Kidney (tissue), 14 donors: ENCODE results near the gene PNPLA6. TPM values are rescaled to one million over a fixed set of nuclear protein-coding genes. Genes with fewer than 3 reads are reported as not detected.

Source experiments
- DNase-seq, 5 donors: peaks; one replicate each; pipeline ENCODE4 v3.0.0-alpha.2; 2013 to 2020
- FAIRE-seq: peaks from 2 replicates; lab custom pipeline; 2012; peaks lifted over from hg19 to GRCh38; lab: Jason Lieb, UNC
- H3K27ac ChIP-seq, 2 donors: one replicate each; pipeline ENCODE4 v1.7.0; 2013; ENCODE audit warnings: low read depth in 2 of 2, low read length in 2 of 2, inconsistent platforms in 1 of 2
- H3K27me3 ChIP-seq: one replicate; pipeline ENCODE4 v1.7.1; 2013; ENCODE audit warnings: low read length, inconsistent platforms; ENCODE audit not compliant: control insufficient read depth, insufficient read depth
- H3K36me3 ChIP-seq, 3 donors: one replicate each; pipeline versions ENCODE4 v1.7.0 to v1.7.1; 2013; ENCODE audit warnings: low read length in 3 of 3, control low read depth in 1 of 3, inconsistent platforms in 1 of 3; ENCODE audit not compliant: insufficient read depth in 3 of 3, control insufficient read depth in 2 of 3
- H3K4me1 ChIP-seq, 3 donors: one replicate each; pipeline versions ENCODE4 v1.7.0 to v1.7.1; 2013; ENCODE audit warnings: low read length in 3 of 3, inconsistent platforms in 1 of 3, low read depth in 1 of 3; ENCODE audit not compliant: control insufficient read depth in 2 of 3, insufficient read depth in 2 of 3
- H3K4me3 ChIP-seq, 3 donors: one replicate each; pipeline versions ENCODE4 v1.7.0 to v1.8.1; 2013; ENCODE audit warnings: low read length in 3 of 3, control low read depth in 1 of 3, inconsistent platforms in 1 of 3
- H3K9ac ChIP-seq, 3 donors: one replicate each; pipeline versions ENCODE4 v1.7.0 to v1.7.1; 2013; ENCODE audit warnings: low read length in 3 of 3, control low read depth in 1 of 3, inconsistent platforms in 1 of 3
- H3K9me3 ChIP-seq, 3 donors: one replicate each; pipeline versions ENCODE4 v1.7.0 to v1.7.1; 2013; ENCODE audit warnings: low read length in 3 of 3, control low read depth in 1 of 3, inconsistent platforms in 1 of 3; ENCODE audit not compliant: control insufficient read depth in 2 of 3, insufficient read depth in 1 of 3
- CTCF ChIP-seq: IDR thresholded peaks from 3 replicates; pipeline ENCODE4 v1.5.1; 2012; ENCODE audit warnings: mild to moderate bottlenecking, moderate library complexity, borderline replicate concordance; ENCODE audit not compliant: insufficient read depth; ENCODE audit errors: extremely low read depth
- intact Hi-C: fragments of 100-400 bp; cut with DNase I; formaldehyde crosslinking; loops from one replicate; pipeline ENCODE4 v1.11.1; 2022
- polyA plus RNA-seq: library from polyadenylated mRNA; stranded (reverse); fragments of 350-450 nt; fragmentation: Illumina TruSeq; extraction: RNeasy Lipid Tissue Mini Kit (QIAGEN cat#74804); gene quantifications from one replicate; pipeline ENCODE4 v1.2.3, GENCODE V29; 2014; ENCODE audit warnings: low read depth, low replicate concordance; ENCODE audit not compliant: insufficient read depth
- total RNA-seq: library from RNA; stranded (reverse); fragmentation: NEBNext Ultra II Directional; extraction: Animal tissue kit (Norgen Biotek cat#: 25700); gene quantifications from one replicate; pipeline ENCODE4 v1.2.1, GENCODE V29; 2021
- donor health status: control.
- donor health status: control.
- donor health status: control.
- donor health status: control.
- donor health status: control.
- donor health status: DM: yes; HTN: yes; CAD: no.
- donor health status: Normal renal cell carcinoma (clear cell type).

Gene PNPLA6
- total and polyA plus RNA-seq, 2 donors from 2014 or later = 80.9 to 101 TPM

GRCh38 chr19:7524523-7524922 is 11.0 kb upstream of the PNPLA6 start:
- H3K36me3 ChIP-seq = peaks cover 0 to 4% (median 2%) of the 10 kb centered on the region in 3 donors

GRCh38 chr19:7524992-7525739 is 10.4 kb upstream of the PNPLA6 start:
- H3K4me1 ChIP-seq = peaks cover 0 to 14% (median 10%) of the 10 kb centered on the region in 3 donors
- H3K36me3 ChIP-seq = peaks cover 0 to 8% (median 2%) of the 10 kb centered on the region in 3 donors
- no peak for TF ChIP-seq CTCF
- no peaks in the 10 kb centered on the region for H3K9me3 ChIP-seq
- H3K27me3 ChIP-seq = no peaks in the 10 kb centered on the region
- DNase-seq (peak in 1 of 5 donors; percentile 63), FAIRE-seq (no peak)
- H3K27ac ChIP-seq = no peak overlapping the region
- no peak overlapping the region for H3K9ac ChIP-seq
- intact Hi-C loops = no loop called here
- no peak overlapping the region for H3K4me3 ChIP-seq

More at GRCh38 chr19:7524523-7524922, 11.0 kb upstream of the PNPLA6 start:
- Histone ChIP-seq H3K4me1 (peaks cover 0 to 14% (median 10%) of the 10 kb centered on the region in 3 donors), H3K9ac (no peak overlapping the region), H3K27me3 (no peaks in the 10 kb centered on the region), H3K27ac (no peak overlapping the region), H3K9me3 (no peaks in the 10 kb centered on the region), H3K4me3 (no peak overlapping the region)
- no peak for TF ChIP-seq CTCF
- DNase-seq = no peak
- no peak for FAIRE-seq
- intact Hi-C loops = no loop called here

GRCh38 chr19:7526059-7526929 is 9.2 kb upstream of the PNPLA6 start:
- TF ChIP-seq CTCF = no peak
- FAIRE-seq (no peak), DNase-seq (peak in 1 of 5 donors; percentile 59)
- Histone ChIP-seq H3K9me3 (no peaks in the 10 kb centered on the region), H3K36me3 (peaks cover 0 to 8% (median 2%) of the 10 kb centered on the region in 3 donors), H3K27ac (no peak overlapping the region), H3K4me1 (peaks cover 0 to 14% (median 10%) of the 10 kb centered on the region in 3 donors), H3K9ac (no peak overlapping the region), H3K27me3 (no peaks in the 10 kb centered on the region), H3K4me3 (no peak overlapping the region)
- intact Hi-C loops = no loop called here
